CMK (cell line): ENCODE data around the gene SEMA6A.

ENCODE experiments used
- DNase-seq: peaks from one replicate; pipeline ENCODE4 v3.0.0-alpha.2; 2010; ENCODE audit warnings: low read depth

The SEMA6A gene

GRCh38 chr5:116495786-116496357, 78.8 kb downstream of the SEMA6A start:
- no peak for DNase-seq

- no peak for DNase-seq
These were observed 79.7 kb downstream of the SEMA6A start for GRCh38 chr5:116494784-116495450.

GRCh38 chr5:116492776-116493175, 81.8 kb downstream of the SEMA6A start:
- DNase-seq = no peak

GRCh38 chr5:116492016-116492623, 82.5 kb downstream of the SEMA6A start:
- peak; percentile 74 for DNase-seq

- DNase-seq = no peak
These were observed 86.1 kb downstream of the SEMA6A start for GRCh38 chr5:116488356-116489041.

GRCh38 chr5:116487045-116487444, 87.6 kb downstream of the SEMA6A start:
- no peak for DNase-seq

- DNase-seq = no peak
These were observed 88.0 kb downstream of the SEMA6A start for GRCh38 chr5:116486588-116486987.

- DNase-seq = no peak
These were observed 90.0 kb downstream of the SEMA6A start for GRCh38 chr5:116484645-116485044.

GRCh38 chr5:116482394-116482793, 92.2 kb downstream of the SEMA6A start:
- DNase-seq = no peak

GRCh38 chr5:116480894-116481510, 93.6 kb downstream of the SEMA6A start:
- DNase-seq = no peak

- DNase-seq = no peak
These were observed 94.6 kb downstream of the SEMA6A start for GRCh38 chr5:116479776-116480675.

GRCh38 chr5:116478491-116478890, 96.1 kb downstream of the SEMA6A start:
- DNase-seq = peak; percentile 48

- DNase-seq = no peak
These were observed 97.6 kb downstream of the SEMA6A start for GRCh38 chr5:116476897-116477537.

GRCh38 chr5:116475338-116475737, 99.3 kb downstream of the SEMA6A start:
- no peak for DNase-seq

- DNase-seq = no peak
These were observed 100.9 kb downstream of the SEMA6A start for GRCh38 chr5:116473706-116474105.

- no peak for DNase-seq
These were observed 102.3 kb downstream of the SEMA6A start for GRCh38 chr5:116472274-116472673.

GRCh38 chr5:116469631-116470030, 105.0 kb downstream of the SEMA6A start:
- no peak for DNase-seq

- no peak for DNase-seq
These were observed 106.0 kb downstream of the SEMA6A start for GRCh38 chr5:116468583-116468982.

- DNase-seq = no peak
These were observed 107.2 kb downstream of the SEMA6A start for GRCh38 chr5:116467465-116467843.

GRCh38 chr5:116466727-116467464, 107.7 kb downstream of the SEMA6A start:
- no peak for DNase-seq
